H7 (cell line): ENCODE data around the gene JARID2. TPM values are rescaled to one million over a fixed set of nuclear protein-coding genes. Genes with fewer than 3 reads are reported as not detected.
"Not testable (repeated sequence)": the region's sequence is repeated elsewhere in the genome, so short reads cannot be mapped to it uniquely, and the experiment has no call there.

Experiments
- DNase-seq: peaks from one replicate; pipeline ENCODE4 v3.0.0; 2012
- H3K27me3 ChIP-seq: 2 replicates; pipeline ENCODE4 v1.6.0; 2011; ENCODE audit warnings: mild to moderate bottlenecking, low read length; ENCODE audit not compliant: control insufficient read depth, insufficient read depth
- H3K36me3 ChIP-seq: replicated peaks from 2 replicates; pipeline ENCODE4 v1.5.1; 2011; ENCODE audit warnings: low read length; ENCODE audit not compliant: control insufficient read depth, insufficient read depth
- H3K4me3 ChIP-seq: 2 replicates; pipeline ENCODE4 v1.5.1; 2011; ENCODE audit warnings: low read depth, mild to moderate bottlenecking, control low read depth, low read length, moderate library complexity; ENCODE audit not compliant: insufficient read depth
- total RNA-seq: library from RNA; depleted of rRNA; stranded (reverse); fragments of >200 nt; shearing (Covaris generic); gene quantifications from 2 replicates; pipeline ENCODE4 v1.2.3, GENCODE V29; 2014

JARID2 gene
- total RNA-seq, 1 experiment from 2014 or later = 95.2 TPM

DNA sequence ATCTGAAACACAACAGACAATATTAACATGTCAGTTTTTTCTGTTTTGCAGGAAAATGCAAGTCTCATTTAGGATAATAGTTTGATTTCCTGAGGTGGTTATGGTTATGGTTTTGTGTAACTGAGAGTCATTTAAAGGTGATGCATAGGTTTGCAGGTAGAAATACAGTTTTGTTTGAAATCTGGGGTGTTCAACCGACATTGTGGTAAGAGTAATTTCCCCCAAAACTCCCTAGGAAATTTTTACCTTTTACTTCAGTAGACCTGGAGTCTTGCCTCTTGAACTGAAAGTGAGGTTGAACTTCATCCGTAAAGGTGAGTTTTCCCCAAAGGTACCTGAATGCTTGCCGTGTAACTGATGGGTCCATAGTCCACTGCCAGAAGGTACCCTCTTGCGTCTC, 71.4 kb downstream of the JARID2 start:
- no peak for DNase-seq
- Histone ChIP-seq H3K36me3 (peaks cover 1% of the 10 kb centered on the region; the same call in 1 of the 2 replicates), H3K4me3 (no peak overlapping the region), H3K27me3 (no peaks in the 10 kb centered on the region)

DNA sequence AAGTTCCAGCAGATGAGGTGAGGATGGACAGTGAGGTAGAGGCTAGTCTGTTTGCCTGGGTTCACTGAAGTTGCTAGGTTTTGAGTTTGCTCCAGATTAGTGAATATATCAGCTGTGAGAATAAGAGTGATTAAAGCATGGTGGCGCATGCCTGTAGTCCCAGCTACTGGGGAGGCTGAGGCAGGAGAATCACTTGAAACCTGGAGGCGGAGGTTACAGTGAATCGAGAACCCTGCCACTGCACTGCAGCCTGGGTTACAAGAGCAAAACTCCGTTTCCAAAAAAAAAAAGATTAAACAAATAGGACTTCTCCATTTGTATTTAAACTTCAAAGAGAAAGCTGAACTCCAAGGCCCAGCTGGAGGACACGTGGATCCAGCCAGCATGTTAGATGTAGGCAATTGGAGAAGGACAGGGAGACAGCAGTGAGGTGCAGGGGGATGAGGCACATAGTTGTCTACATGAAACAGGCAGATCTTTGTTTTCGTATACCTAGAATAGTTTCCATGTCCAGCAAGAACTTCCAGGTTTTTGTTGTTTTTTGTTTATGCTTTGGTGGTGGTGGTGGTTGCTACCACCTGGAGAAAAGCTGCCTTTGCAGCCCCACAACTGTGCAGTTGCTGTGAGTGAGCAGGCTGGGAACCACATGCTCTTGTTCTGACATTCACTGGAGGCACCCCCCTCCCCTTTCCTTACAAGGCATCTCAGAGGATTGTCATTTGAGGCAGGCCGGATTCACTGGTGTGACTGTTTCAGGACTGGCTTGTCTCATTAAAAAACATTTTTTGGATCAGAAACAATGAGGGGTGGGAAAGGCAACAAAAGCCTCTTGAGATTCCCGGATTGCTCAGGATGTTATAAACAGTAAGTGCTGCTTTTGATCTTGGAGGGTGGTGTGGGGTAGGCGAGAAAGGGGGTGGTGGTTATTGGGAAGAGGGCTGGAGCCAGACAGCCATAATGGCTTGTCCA, 72.3 kb downstream of the JARID2 start:
- no peaks in the 10 kb centered on the region for H3K27me3 ChIP-seq
- DNase-seq = no peak
- no peak overlapping the region for H3K4me3 ChIP-seq
- H3K36me3 ChIP-seq = no peaks in the 10 kb centered on the region

DNA sequence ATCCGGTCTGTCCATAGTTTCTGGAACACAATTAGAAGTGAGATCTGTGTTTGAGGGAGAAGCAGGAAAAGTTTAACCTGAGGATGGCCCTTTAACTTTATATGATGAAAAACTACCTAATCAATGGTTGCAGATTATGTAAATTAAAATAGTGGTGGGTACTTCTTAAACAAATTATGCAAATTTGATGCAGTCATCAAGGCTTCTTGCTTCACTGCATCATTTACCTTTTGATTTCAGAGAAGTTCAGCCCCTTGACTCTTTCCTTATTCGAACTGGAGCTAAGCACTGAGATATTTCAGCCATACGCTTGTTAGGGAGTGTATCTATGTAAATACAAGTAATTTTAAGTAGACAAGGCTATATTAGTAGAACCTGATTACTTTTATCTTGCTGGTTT, 73.8 kb downstream of the JARID2 start:
- no peaks in the 10 kb centered on the region for H3K27me3 ChIP-seq
- H3K4me3 ChIP-seq = no peak overlapping the region
- no peaks in the 10 kb centered on the region for H3K36me3 ChIP-seq
- no peak for DNase-seq

DNA sequence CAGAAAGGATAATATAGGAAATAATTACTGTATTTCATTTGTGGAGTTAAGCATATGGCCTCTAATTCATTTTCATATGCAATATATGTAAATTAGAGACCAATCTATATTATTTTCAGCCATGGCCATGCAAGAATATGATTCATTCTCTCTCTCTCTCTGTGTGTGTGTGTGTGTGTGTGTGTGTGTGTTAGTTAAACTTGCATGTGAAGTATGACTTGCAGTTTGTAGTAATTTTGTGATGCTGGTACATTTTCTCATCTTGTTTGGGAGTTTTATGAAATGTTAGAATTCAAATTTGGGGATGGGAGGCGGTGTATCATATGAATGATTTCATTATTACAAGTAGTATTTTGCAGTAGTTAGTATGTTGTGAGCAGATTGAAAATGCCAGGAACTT, 74.8 kb downstream of the JARID2 start:
- DNase-seq = no peak
- H3K4me3 ChIP-seq = no peak overlapping the region
- no peaks in the 10 kb centered on the region for H3K27me3 ChIP-seq
- no peaks in the 10 kb centered on the region for H3K36me3 ChIP-seq

DNA sequence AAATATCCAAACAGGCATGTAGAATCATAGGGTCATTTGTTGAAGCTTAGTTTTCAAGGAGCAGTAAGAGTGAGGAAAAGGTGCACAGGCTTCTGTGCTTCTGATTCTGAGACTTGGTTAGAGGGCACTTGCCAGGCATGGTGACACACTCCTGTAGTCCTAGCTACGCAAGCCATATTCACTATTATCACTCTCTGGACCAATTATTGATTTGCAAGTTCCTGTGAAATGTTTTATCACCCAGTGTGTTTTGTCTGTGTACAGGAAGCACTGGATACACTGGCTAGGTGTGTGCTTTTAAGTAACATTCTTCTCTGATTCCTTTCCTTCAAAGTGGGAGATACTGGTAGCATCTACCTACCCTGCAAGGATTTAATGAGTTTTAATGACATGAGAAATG, 76.3 kb downstream of the JARID2 start:
- Histone ChIP-seq H3K27me3 (no peaks in the 10 kb centered on the region), H3K36me3 (peaks cover 2% of the 10 kb centered on the region), H3K4me3 (no peak overlapping the region)
- no peak for DNase-seq

GRCh38 chr6:15322781-15323536, 77.1 kb downstream of the JARID2 start:
- no peaks in the 10 kb centered on the region for H3K27me3 ChIP-seq
- no peak overlapping the region for H3K4me3 ChIP-seq
- peaks cover 2% of the 10 kb centered on the region for H3K36me3 ChIP-seq
- DNase-seq = no peak

DNA sequence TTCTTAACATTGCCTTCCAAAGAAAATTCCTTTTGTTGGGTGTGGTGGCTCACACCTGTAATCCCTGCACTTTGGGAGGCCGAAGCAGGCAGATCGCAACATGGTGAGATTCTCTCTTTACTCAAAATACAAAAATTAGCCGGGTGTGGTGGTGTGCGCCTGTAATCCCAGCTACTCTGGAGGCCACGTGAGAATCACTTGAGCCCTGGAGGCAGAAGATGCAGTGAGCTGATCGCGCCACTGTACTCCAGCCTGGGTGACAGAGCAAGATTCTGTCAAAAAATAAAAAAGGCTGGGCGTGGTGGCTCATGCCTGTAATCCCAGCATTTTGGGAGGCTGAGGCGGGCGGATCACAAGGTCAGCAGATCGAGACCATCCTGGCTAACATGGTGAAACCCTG, 77.7 kb downstream of the JARID2 start:
- DNase-seq, H3K27me3 ChIP-seq, H3K4me3 ChIP-seq, H3K36me3 ChIP-seq: not testable (repeated sequence)

- peaks cover 2% of the 10 kb centered on the region for H3K36me3 ChIP-seq
- H3K4me3 ChIP-seq = no peak overlapping the region
- DNase-seq = no peak
- H3K27me3 ChIP-seq = no peaks in the 10 kb centered on the region
These were observed 78.6 kb downstream of the JARID2 start for GRCh38 chr6:15324427-15324985.

GRCh38 chr6:15325540-15325955, 79.7 kb downstream of the JARID2 start:
- H3K36me3 ChIP-seq = peaks cover 2% of the 10 kb centered on the region
- no peaks in the 10 kb centered on the region for H3K27me3 ChIP-seq
- no peak overlapping the region for H3K4me3 ChIP-seq
- DNase-seq = no peak

GRCh38 chr6:15326067-15326614, 80.3 kb downstream of the JARID2 start:
- Histone ChIP-seq H3K27me3 (no peaks in the 10 kb centered on the region), H3K4me3 (no peak overlapping the region), H3K36me3 (peaks cover 2% of the 10 kb centered on the region)
- DNase-seq = no peak

DNA sequence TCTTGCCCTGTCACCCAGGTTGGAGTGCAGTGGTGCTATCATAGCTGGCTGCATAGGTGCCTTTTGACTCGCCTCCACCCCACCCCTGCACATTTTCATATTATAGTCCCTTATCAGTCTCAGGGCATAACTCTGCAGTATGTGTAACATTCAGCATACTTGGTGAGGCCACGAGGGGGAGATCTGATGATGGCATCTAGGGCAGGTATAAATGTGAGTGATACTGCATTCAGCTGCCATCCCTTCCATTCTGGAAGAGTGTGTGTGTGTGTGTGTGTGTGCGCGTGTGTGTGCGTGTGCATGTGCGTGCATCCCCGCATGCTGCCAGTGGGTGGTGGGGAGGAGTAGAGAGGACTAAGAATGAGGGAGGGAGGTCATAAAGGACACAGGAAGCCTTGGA, 81.4 kb downstream of the JARID2 start:
- Histone ChIP-seq H3K4me3 (no peak overlapping the region), H3K36me3 (peaks cover 2% of the 10 kb centered on the region), H3K27me3 (no peaks in the 10 kb centered on the region)
- DNase-seq = no peak

DNA sequence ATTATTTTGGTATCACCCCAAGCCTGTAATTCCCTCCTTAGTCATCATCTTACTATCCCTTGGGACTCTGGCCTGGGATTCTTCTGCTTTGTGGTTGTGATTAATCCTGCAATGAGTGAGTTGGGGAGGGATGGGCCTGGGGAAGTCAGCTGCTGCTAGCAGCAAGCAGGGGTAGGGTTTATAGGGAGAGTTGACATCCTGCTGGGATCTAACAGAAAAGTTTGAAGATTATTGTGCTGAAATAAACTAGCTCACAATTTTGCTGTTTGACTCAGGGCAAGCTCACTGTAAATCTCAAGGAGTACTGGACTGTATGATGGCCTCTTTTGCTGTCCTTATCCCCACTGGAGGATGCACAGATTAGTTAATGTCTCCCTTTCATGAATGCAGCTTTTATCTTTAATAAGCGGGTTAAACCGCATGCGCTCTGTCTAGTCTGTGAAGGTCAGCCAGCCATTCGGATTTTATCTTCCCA, 83.4 kb downstream of the JARID2 start:
- DNase-seq = no peak
- no peaks in the 10 kb centered on the region for H3K27me3 ChIP-seq
- no peak overlapping the region for H3K4me3 ChIP-seq
- H3K36me3 ChIP-seq = peaks cover 2% of the 10 kb centered on the region

DNA sequence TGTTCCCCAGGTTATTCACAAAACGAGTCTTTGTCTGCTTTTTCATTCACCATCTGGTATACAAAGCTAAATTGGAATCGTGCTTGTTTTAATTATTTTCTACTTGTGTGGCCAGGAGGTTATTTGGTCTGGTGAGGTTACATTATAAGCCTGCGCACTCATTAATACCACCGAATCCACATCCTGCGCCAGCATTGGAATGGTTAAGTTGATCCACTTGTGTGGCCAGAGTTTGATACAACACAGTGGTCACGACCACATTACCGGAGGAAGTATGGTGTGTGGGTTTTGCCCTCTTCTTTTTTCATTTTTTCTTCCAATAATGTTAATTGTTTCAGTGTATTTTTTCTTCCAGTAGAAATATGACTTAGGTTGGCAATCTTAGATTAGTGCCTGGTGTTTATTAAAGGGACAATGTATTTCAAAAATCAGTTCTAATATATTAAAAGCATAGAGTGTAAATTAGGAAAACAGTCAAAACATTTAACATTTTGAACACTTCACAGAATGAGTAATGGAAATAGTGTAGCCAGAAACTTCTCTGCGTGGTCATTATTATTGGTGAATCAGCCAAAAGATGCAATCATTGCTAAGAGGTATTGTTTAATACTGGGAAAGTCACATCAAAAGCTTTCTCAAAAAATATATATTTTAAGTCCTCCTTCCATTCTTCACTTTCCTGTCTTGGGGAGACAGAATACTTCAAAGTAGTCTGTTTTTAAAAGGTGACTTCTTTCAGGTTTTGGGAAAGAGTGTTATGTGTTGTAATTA, 84.5 kb downstream of the JARID2 start:
- no peak overlapping the region for H3K4me3 ChIP-seq
- peaks cover 2% of the 10 kb centered on the region for H3K36me3 ChIP-seq
- H3K27me3 ChIP-seq = no peaks in the 10 kb centered on the region
- no peak for DNase-seq

DNA sequence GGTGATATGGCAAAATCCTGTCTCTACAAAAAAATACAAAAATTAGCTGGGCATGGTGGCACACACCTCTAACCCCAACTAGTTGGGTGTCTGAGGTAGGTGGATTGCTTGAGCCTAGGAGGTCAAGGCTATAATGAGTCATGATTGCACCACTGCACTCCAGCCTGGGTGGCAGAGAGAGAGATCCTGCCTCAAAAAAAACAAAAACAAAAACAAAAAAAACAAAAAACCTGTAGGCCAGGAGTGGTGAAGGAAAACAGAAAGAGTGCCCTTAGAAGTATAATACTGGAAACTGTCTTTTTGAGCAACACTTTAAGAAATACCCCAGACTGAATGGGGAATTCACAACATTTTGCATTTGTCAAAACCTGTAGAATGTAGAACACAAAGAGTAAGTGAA, 85.3 kb downstream of the JARID2 start:
- DNase-seq = no peak
- Histone ChIP-seq H3K27me3 (no peaks in the 10 kb centered on the region), H3K4me3 (no peak overlapping the region), H3K36me3 (peaks cover under 1% of the 10 kb centered on the region)
